Suprapubic skin (tissue), 4 donors: ENCODE measurements around the gene FOXB1. TPM values are rescaled to one million over a fixed set of nuclear protein-coding genes. Genes with fewer than 3 reads are reported as not detected.

Experiments
- DNase-seq, 2 donors: peaks; one replicate each; pipeline ENCODE4 v3.0.0-alpha.2; 2019; ENCODE audit warnings: low spot score in 2 of 2
- H3K27ac ChIP-seq: fragments of 200-600 bp; sonication (generic); one replicate; pipeline ENCODE4 v1.5.1; 2019
- H3K27me3 ChIP-seq: fragments of 200-600 bp; sonication (generic); one replicate; pipeline ENCODE4 v1.5.1; 2019
- H3K36me3 ChIP-seq: fragments of 200-600 bp; sonication (generic); one replicate; pipeline ENCODE4 v1.5.1; 2019
- H3K4me1 ChIP-seq: fragments of 200-600 bp; sonication (generic); one replicate; pipeline ENCODE4 v1.5.1; 2019
- H3K4me3 ChIP-seq: fragments of 200-600 bp; sonication (generic); one replicate; pipeline ENCODE4 v1.5.1; 2019; ENCODE audit warnings: mild to moderate bottlenecking
- H3K9me3 ChIP-seq: fragments of 200-600 bp; sonication (generic); one replicate; pipeline ENCODE4 v1.5.1; 2019
- CTCF ChIP-seq, 2 donors: fragments of 200-600 bp in 1 of 2; fragments of 450-650 bp in 1 of 2; sonication (generic) in 1 of 2; IDR thresholded peaks; one replicate each; pipeline ENCODE4 v1.5.1; 2016 to 2019; ENCODE audit warnings: antibody characterized with exemption in 2 of 2, mild to moderate bottlenecking in 1 of 2, moderate library complexity in 1 of 2
- EP300 ChIP-seq: sonication (generic); formaldehyde crosslinking; IDR thresholded peaks from one replicate; pipeline ENCODE4 v1.6.1; 2017; ENCODE audit warnings: antibody characterized with exemption
- POLR2A ChIP-seq, 2 donors: fragments of 450-650 bp; IDR thresholded peaks; one replicate each; pipeline ENCODE4 v1.6.1; 2017; ENCODE audit warnings: antibody characterized with exemption in 2 of 2, mild to moderate bottlenecking in 2 of 2, moderate library complexity in 2 of 2
- POLR2AphosphoS5 ChIP-seq, 3 donors: sonication (generic); formaldehyde crosslinking; IDR thresholded peaks; one replicate each; pipeline ENCODE4 v1.6.1; 2017; ENCODE audit warnings: antibody characterized with exemption in 3 of 3
- WGBS: methylation state at CpG from one replicate; pipeline ENCODE4 v1.1.5; 2018; 5-methylcytosine and 5-hydroxymethylcytosine counted together
- total RNA-seq, 4 donors: library from RNA; depleted of rRNA; stranded (reverse); fragments of >200 nt; gene quantifications; one replicate each; pipeline ENCODE4 v1.1.0, GENCODE V29; 2016

FOXB1 gene
- total RNA-seq, 4 donors from 2014 or later = not detected

- Histone ChIP-seq H3K36me3 (no peaks in the 10 kb centered on the region), H3K27me3 (peaks cover 73% of the 10 kb centered on the region), H3K4me3 (no peak overlapping the region), H3K4me1 (no peaks in the 10 kb centered on the region), H3K27ac (no peak overlapping the region), H3K9me3 (no peaks in the 10 kb centered on the region)
- 30% methylated on average over 2 of the region's 2 CpGs for WGBS
- DNase-seq = no peak
- TF ChIP-seq EP300 = no peak
- no peak for TF ChIP-seq POLR2AphosphoS5 (IDR thresholded peaks at IDR 0.05)
- TF ChIP-seq CTCF (IDR thresholded peaks at IDR 0.05) = no peak
- no peak for TF ChIP-seq POLR2A (IDR thresholded peaks at IDR 0.05)
Measured at GRCh38 chr15:60017538-60018520, 13.7 kb downstream of the FOXB1 start.

GRCh38 chr15:60020736-60021135, 16.6 kb downstream of the FOXB1 start:
- no peaks in the 10 kb centered on the region for H3K4me1 ChIP-seq
- no peaks in the 10 kb centered on the region for H3K9me3 ChIP-seq
- H3K27ac ChIP-seq = no peak overlapping the region
- TF ChIP-seq POLR2AphosphoS5 (IDR thresholded peaks at IDR 0.05) (no peak), EP300 (no peak), CTCF (IDR thresholded peaks at IDR 0.05) (no peak), POLR2A (IDR thresholded peaks at IDR 0.05) (no peak)
- no peak for DNase-seq
- H3K4me3 ChIP-seq = no peak overlapping the region
- 57% methylated on average over 3 of the region's 3 CpGs for WGBS
- H3K36me3 ChIP-seq = no peaks in the 10 kb centered on the region
- peaks cover 53% of the 10 kb centered on the region for H3K27me3 ChIP-seq

- no peak for TF ChIP-seq POLR2AphosphoS5 (IDR thresholded peaks at IDR 0.05)
- TF ChIP-seq CTCF (IDR thresholded peaks at IDR 0.05) = no peak
- TF ChIP-seq EP300 = no peak
- no peak overlapping the region for H3K27ac ChIP-seq
- H3K27me3 ChIP-seq = peaks cover 44% of the 10 kb centered on the region
- no peaks in the 10 kb centered on the region for H3K36me3 ChIP-seq
- WGBS = 76% methylated on average over 7 of the region's 7 CpGs
- no peak for DNase-seq
- no peaks in the 10 kb centered on the region for H3K9me3 ChIP-seq
- H3K4me1 ChIP-seq = no peaks in the 10 kb centered on the region
- H3K4me3 ChIP-seq = no peak overlapping the region
Measured at GRCh38 chr15:60021589-60022378, 17.7 kb downstream of the FOXB1 start.

GRCh38 chr15:60022379-60022741, 18.2 kb downstream of the FOXB1 start:
- Histone ChIP-seq H3K27ac (no peak overlapping the region), H3K4me3 (no peak overlapping the region), H3K9me3 (no peaks in the 10 kb centered on the region), H3K27me3 (peaks cover 38% of the 10 kb centered on the region), H3K36me3 (no peaks in the 10 kb centered on the region), H3K4me1 (no peaks in the 10 kb centered on the region)
- no peak for DNase-seq
- TF ChIP-seq POLR2A (IDR thresholded peaks at IDR 0.05) (no peak), EP300 (no peak), POLR2AphosphoS5 (IDR thresholded peaks at IDR 0.05) (no peak), CTCF (IDR thresholded peaks at IDR 0.05) (no peak)
- WGBS = 54% methylated on average over 3 of the region's 3 CpGs

- Histone ChIP-seq H3K27ac (no peak overlapping the region), H3K36me3 (no peaks in the 10 kb centered on the region), H3K27me3 (peaks cover 20% of the 10 kb centered on the region), H3K9me3 (no peaks in the 10 kb centered on the region), H3K4me1 (no peaks in the 10 kb centered on the region), H3K4me3 (no peak overlapping the region)
- WGBS = 69% methylated on average over 2 of the region's 2 CpGs
- DNase-seq = no peak
- no peak for TF ChIP-seq CTCF (IDR thresholded peaks at IDR 0.05)
- TF ChIP-seq POLR2A (IDR thresholded peaks at IDR 0.05) = no peak
- TF ChIP-seq EP300 = no peak
- no peak for TF ChIP-seq POLR2AphosphoS5 (IDR thresholded peaks at IDR 0.05)
Measured at GRCh38 chr15:60026555-60026954, 22.4 kb downstream of the FOXB1 start.
